Measurements from ENCODE around the gene EXT2.

Gene EXT2

DNA sequence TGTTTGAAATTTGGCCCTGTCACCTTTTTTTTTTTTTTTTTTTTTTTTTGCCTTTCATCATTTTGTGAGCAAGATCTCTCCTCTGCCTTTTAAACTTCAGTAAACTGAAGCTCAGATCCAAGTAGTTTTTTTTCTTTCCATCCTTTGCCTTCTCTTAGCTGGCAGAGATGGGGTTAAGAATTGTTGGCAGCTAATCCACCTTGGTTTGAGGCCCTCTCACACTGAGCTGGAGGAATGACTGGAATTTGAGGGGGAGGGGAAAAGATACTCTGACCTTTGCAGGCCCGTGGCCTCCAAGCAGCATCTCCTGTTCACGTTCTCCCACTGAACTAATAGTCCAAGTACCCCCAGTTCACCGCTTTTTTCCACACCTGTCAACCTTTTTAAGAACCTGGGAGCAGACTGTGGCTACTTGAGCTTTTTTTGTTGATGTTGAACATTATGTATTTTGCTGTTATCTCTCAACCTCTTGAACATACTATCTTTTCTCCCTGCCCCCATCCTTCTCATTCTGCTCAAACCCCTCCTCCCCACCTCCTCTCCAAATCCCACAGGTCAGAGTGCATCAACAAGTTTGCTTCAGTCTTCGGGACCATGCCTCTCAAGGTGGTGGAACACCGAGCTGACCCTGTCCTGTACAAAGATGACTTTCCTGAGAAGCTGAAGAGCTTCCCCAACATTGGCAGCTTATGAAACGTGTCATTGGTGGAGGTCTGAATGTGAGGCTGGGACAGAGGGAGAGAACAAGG lies 148.3 kb downstream of the EXT2 start:
- H3K27me3 ChIP-seq (ENCODE audit: low read depth, low read length), result no peaks in the 10 kb centered on the region
- no peaks in the 10 kb centered on the region for H3K9me3 ChIP-seq (ENCODE audit: control insufficient read depth in 1 of 2, low read length in 2 of 2)
- H3K27ac ChIP-seq (ENCODE audit: low read length), result no peak overlapping the region
- H3K4me3 ChIP-seq (ENCODE audit: low read depth in 1 of 2, low read length in 2 of 2), result no peak overlapping the region
- H3K36me3 ChIP-seq (ENCODE audit: control insufficient read depth in 1 of 2, insufficient read depth in 2 of 2, low read length in 2 of 2), result peaks cover 6 to 9% of the 10 kb centered on the region in 2 donors
- H3K4me1 ChIP-seq (ENCODE audit: control insufficient read depth in 1 of 2, insufficient read depth in 2 of 2, low read length in 2 of 2), result peaks cover 0 to 4% of the 10 kb centered on the region in 2 donors

DNA sequence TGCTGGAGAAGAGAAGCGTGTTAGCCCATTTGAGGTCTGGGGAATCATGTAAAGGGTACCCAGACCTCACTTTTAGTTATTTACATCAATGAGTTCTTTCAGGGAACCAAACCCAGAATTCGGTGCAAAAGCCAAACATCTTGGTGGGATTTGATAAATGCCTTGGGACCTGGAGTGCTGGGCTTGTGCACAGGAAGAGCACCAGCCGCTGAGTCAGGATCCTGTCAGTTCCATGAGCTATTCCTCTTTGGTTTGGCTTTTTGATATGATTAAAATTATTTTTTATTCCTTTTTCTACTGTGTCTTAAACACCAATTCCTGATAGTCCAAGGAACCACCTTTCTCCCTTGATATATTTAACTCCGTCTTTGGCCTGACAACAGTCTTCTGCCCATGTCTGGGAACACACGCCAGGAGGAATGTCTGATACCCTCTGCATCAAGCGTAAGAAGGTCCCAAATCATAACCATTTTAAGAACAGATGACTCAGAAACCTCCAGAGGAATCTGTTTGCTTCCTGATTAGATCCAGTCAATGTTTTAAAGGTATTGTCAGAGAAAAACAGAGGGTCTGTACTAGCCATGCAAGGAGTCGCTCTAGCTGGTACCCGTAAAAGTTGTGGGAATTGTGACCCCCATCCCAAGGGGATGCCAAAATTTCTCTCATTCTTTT lies 149.3 kb downstream of the EXT2 start:
- Histone ChIP-seq H3K9me3 (ENCODE audit: control insufficient read depth in 1 of 2, low read length in 2 of 2) (no peaks in the 10 kb centered on the region), H3K27me3 (ENCODE audit: low read depth, low read length) (no peaks in the 10 kb centered on the region), H3K27ac (ENCODE audit: low read length) (no peak overlapping the region), H3K36me3 (ENCODE audit: control insufficient read depth in 1 of 2, insufficient read depth in 2 of 2, low read length in 2 of 2) (peaks cover 6 to 14% of the 10 kb centered on the region in 2 donors), H3K4me3 (ENCODE audit: low read depth in 1 of 2, low read length in 2 of 2) (no peak overlapping the region), H3K4me1 (ENCODE audit: control insufficient read depth in 1 of 2, insufficient read depth in 2 of 2, low read length in 2 of 2) (peaks cover 0 to 4% of the 10 kb centered on the region in 2 donors)

DNA sequence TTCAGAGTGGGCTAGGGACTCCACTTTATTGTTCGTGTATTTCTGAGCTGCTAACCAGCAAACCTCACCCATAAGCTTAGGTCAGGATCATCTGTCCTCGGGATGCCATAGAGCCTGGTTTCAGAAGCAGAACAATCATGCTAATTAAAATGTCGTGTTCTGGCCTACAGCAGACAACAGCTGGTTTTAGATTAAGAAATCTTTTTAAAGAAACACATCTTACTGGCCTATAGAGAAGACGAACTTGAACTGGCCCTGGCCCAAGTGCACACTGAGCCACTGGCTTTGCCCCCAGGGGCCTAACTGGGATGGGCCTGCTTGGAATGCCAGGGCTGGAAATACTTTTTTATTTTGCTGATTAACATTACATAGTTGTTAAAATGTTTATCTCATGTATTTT lies 151.2 kb downstream of the EXT2 start:
- peaks cover 0 to under 1% of the 10 kb centered on the region in 2 donors for H3K9me3 ChIP-seq (ENCODE audit: control insufficient read depth in 1 of 2, low read length in 2 of 2)
- H3K36me3 ChIP-seq (ENCODE audit: control insufficient read depth in 1 of 2, insufficient read depth in 2 of 2, low read length in 2 of 2), result peaks cover 6 to 14% of the 10 kb centered on the region in 2 donors
- H3K27me3 ChIP-seq (ENCODE audit: low read depth, low read length), result no peaks in the 10 kb centered on the region
- peaks cover 0 to 4% of the 10 kb centered on the region in 2 donors for H3K4me1 ChIP-seq (ENCODE audit: control insufficient read depth in 1 of 2, insufficient read depth in 2 of 2, low read length in 2 of 2)
- H3K4me3 ChIP-seq (ENCODE audit: low read depth in 1 of 2, low read length in 2 of 2), result no peak overlapping the region
- H3K27ac ChIP-seq (ENCODE audit: low read length), result no peak overlapping the region

DNA sequence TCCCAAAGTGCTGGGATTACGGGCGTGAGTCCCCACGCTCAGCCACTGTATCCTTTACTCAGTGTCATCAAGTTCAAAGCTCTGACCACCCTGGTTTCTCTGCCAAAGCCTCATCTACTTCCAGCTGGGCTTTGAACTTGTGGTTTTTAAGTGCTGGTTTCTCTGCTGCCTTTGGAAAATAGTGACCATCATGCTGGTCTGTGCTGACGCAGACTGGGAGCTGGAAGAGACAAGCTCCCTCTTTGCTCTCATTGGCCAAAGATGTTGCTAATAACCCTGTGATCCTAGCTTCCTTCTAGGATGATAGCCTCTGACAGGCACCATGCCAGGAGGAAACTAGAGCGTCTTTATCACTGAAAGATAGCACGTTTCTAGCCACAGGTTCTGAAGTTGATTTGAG lies 152.0 kb downstream of the EXT2 start:
- Histone ChIP-seq H3K27ac (ENCODE audit: low read length) (no peak overlapping the region), H3K36me3 (ENCODE audit: control insufficient read depth in 1 of 2, insufficient read depth in 2 of 2, low read length in 2 of 2) (peaks cover 6 to 14% of the 10 kb centered on the region in 2 donors), H3K4me3 (ENCODE audit: low read depth in 1 of 2, low read length in 2 of 2) (no peak overlapping the region), H3K4me1 (ENCODE audit: control insufficient read depth in 1 of 2, insufficient read depth in 2 of 2, low read length in 2 of 2) (peaks cover 0 to 4% of the 10 kb centered on the region in 2 donors), H3K27me3 (ENCODE audit: low read depth, low read length) (no peaks in the 10 kb centered on the region), H3K9me3 (ENCODE audit: control insufficient read depth in 1 of 2, low read length in 2 of 2) (peaks cover 4 to 7% of the 10 kb centered on the region in 2 donors)

DNA sequence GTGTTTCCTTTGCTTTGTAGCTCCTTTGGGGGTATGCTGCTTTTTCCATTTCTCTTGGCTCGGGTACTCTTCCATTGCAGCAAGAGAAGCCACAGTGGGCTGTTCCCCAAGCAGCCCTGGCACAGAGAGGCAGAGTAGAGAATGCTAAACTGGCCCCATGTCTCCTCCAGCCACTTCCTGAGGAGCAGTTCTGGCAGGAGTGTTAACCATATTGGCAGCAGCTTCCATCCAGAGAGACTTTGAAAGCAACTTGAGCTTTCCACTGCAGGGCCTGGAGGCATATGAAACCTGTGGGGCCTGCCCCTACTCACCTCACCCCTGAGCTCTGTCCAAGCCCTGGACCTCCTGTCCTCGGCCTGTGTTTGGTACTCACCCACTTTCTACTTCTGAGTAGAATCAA lies 152.6 kb downstream of the EXT2 start:
- peaks cover 9 to 13% of the 10 kb centered on the region in 2 donors for H3K9me3 ChIP-seq (ENCODE audit: control insufficient read depth in 1 of 2, low read length in 2 of 2)
- no peak overlapping the region for H3K27ac ChIP-seq (ENCODE audit: low read length)
- H3K4me1 ChIP-seq (ENCODE audit: control insufficient read depth in 1 of 2, insufficient read depth in 2 of 2, low read length in 2 of 2), result peaks cover 0 to 4% of the 10 kb centered on the region in 2 donors
- H3K36me3 ChIP-seq (ENCODE audit: control insufficient read depth in 1 of 2, insufficient read depth in 2 of 2, low read length in 2 of 2), result peaks cover 6 to 18% of the 10 kb centered on the region in 2 donors
- H3K4me3 ChIP-seq (ENCODE audit: low read depth in 1 of 2, low read length in 2 of 2), result no peak overlapping the region
- no peaks in the 10 kb centered on the region for H3K27me3 ChIP-seq (ENCODE audit: low read depth, low read length)

DNA sequence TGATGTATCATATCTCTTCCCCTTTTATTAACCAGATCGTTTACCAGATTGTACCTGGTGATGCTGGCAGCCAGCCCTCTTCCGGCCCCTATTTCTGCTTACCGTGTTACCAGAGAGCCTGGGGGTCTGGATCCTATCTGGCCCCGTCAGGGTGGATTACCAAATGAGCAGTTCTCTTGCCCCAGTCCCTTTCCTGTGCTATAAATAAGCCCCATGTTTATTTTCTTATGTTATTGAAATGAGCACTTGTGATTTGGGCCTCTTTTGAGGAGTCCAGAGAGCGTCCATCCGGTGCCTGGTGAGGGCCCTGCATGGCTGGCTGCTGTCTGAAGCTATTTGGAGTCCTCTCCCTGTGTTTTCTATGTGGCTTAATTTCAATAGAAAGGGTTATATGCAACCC lies 154.9 kb downstream of the EXT2 start:
- Histone ChIP-seq H3K36me3 (ENCODE audit: control insufficient read depth in 1 of 2, insufficient read depth in 2 of 2, low read length in 2 of 2) (peaks cover 0 to 9% of the 10 kb centered on the region in 2 donors), H3K9me3 (ENCODE audit: control insufficient read depth in 1 of 2, low read length in 2 of 2) (peaks cover 10 to 16% of the 10 kb centered on the region in 2 donors), H3K27ac (ENCODE audit: low read length) (no peak overlapping the region), H3K27me3 (ENCODE audit: low read depth, low read length) (no peaks in the 10 kb centered on the region), H3K4me1 (ENCODE audit: control insufficient read depth in 1 of 2, insufficient read depth in 2 of 2, low read length in 2 of 2) (no peaks in the 10 kb centered on the region), H3K4me3 (ENCODE audit: low read depth in 1 of 2, low read length in 2 of 2) (no peak overlapping the region)

DNA sequence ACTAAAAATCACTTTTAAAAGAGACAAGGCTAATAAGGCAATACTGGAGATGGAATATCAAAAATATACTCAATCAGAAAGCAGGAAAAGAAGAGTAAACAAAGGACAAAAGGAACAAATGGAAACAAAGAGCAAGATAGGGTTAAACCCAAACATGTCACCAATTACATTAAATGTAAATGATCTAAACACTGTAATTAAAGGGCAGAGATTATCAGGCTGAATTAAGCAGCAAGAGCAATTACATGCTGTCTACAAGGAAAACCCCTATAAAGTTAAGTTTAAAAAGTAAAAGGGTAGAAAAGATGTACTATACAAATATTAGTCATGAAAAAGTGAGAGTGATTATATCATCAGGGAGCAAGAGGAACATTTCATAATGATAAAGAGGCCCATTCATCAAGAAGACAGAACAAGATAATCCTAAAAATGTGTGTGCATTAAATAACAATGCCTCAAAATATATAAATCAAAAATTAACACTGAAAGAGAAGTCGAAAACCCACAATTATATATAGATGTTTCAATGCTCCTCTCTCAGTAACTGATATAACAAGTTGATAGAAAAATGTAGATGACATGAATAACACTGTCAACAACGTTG lies 157.6 kb downstream of the EXT2 start:
- Histone ChIP-seq H3K36me3 (ENCODE audit: control insufficient read depth in 1 of 2, insufficient read depth in 2 of 2, low read length in 2 of 2) (peaks cover 0 to 9% of the 10 kb centered on the region in 2 donors), H3K4me3 (ENCODE audit: low read depth in 1 of 2, low read length in 2 of 2) (peak overlapping the region in 1 of 2 donors; percentile 10), H3K9me3 (ENCODE audit: control insufficient read depth in 1 of 2, low read length in 2 of 2) (peaks cover 10 to 16% of the 10 kb centered on the region in 2 donors), H3K27me3 (ENCODE audit: low read depth, low read length) (no peaks in the 10 kb centered on the region), H3K4me1 (ENCODE audit: control insufficient read depth in 1 of 2, insufficient read depth in 2 of 2, low read length in 2 of 2) (no peaks in the 10 kb centered on the region), H3K27ac (ENCODE audit: low read length) (no peak overlapping the region)

DNA sequence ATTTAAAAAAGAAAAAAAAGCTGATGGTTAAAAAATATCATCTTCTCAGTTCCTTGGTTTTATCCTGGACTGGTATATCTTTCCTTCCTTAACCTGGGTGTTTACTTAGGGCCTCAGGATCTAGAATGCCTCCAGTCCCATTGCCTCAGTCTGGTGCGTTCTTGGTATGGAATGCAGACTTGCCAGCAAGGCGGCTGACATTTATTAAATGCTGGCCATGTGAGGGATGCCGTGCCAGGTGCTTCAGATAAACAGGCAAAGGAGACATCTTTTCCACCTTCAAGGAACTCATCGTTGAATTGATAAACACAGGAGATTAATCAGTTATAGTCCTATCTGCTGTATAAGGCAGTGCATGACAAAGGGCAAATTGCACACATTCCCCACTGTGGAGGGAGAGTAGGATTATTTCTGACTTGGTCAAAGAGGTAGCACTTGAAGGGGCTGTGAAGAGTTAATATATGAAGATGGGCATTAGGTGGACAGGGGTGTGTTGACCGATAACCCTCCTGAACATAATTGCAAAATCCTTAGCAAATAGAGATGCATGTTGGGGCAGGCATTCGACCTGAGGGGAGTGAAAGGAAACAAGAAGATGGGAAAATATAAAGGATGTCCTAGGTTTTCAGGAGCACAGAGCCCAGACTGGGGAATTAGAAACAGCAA lies 160.1 kb downstream of the EXT2 start:
- Histone ChIP-seq H3K27me3 (ENCODE audit: low read depth, low read length) (no peaks in the 10 kb centered on the region), H3K9me3 (ENCODE audit: control insufficient read depth in 1 of 2, low read length in 2 of 2) (peaks cover 10 to 16% of the 10 kb centered on the region in 2 donors), H3K36me3 (ENCODE audit: control insufficient read depth in 1 of 2, insufficient read depth in 2 of 2, low read length in 2 of 2) (peaks cover 0 to 4% of the 10 kb centered on the region in 2 donors), H3K27ac (ENCODE audit: low read length) (no peak overlapping the region), H3K4me1 (ENCODE audit: control insufficient read depth in 1 of 2, insufficient read depth in 2 of 2, low read length in 2 of 2) (no peaks in the 10 kb centered on the region), H3K4me3 (ENCODE audit: low read depth in 1 of 2, low read length in 2 of 2) (no peak overlapping the region)

DNA sequence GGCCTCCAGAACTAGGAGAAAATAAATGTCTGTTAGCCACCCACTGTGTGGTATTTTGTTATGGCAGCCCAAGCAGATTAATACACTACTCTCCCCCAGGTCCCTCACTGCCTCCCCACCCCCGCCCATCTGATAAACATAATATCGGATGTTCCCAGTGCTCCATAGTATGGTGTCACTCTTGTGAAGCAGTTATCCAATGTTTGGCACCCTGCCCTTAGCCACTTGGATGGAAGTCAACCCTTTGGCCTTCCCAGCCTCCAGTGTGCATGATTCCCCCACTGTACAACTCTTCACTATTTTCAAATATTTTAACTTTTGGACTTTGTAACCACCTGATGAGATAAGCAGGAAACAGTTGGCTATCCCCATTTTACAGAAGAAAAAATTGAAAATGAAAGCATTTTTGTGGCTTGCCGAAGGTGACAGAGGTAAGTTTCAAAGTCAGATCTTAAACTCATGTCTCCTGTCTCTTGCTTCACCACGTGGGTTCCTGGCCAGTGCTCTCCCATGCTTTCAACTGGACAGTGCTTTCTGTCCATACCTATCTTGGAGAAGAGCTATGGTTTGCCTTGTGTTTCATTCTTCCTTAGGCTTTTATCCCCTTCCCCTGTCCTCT lies 161.3 kb downstream of the EXT2 start:
- no peak overlapping the region for H3K27ac ChIP-seq (ENCODE audit: low read length)

DNA sequence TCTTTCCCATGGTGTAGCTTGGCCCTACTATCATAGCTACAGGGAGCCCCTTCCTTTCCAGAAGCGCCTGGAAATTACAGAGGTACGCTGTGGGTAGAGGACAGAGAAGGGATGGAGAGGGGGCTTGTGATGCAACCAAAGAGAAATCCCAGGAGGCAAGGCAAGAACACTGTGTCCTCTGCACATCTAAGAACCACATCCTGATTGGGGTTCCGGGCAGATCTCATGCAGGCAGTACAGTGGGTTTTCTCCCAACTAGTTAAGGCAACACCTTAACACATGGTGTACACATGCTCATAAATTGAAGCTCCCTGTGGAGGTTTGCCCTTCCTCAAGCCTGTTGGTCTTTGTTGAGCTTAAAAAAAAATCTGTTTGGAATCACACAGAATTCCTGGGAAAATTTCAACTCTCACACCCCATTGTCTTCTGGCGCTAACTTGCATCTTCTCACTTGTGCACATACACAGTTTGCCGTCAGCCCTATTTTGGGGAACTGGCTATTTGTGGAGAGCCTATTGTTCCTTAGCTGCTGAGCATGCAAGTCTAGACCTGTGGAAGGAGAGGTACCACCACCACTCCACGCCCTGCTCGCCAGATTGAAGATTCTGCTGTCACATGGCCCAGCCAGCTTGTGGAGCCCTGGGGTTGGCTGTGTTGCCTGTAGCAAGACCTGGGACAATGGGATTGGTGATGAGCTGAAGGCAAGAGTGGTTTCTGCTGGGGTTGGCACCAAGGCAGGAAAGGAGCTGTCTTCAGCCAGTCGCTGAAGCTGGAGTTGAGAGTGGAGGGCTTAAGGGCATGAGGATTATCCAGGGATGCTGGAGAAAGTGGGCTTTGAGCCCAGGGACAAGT lies 162.1 kb downstream of the EXT2 start:
- no peak overlapping the region for H3K27ac ChIP-seq (ENCODE audit: low read length)
- no peaks in the 10 kb centered on the region for H3K27me3 ChIP-seq (ENCODE audit: low read depth, low read length)
- H3K4me1 ChIP-seq (ENCODE audit: control insufficient read depth in 1 of 2, insufficient read depth in 2 of 2, low read length in 2 of 2), result no peaks in the 10 kb centered on the region
- H3K4me3 ChIP-seq (ENCODE audit: low read depth in 1 of 2, low read length in 2 of 2), result no peak overlapping the region
- H3K9me3 ChIP-seq (ENCODE audit: control insufficient read depth in 1 of 2, low read length in 2 of 2), result peaks cover 6 to 9% of the 10 kb centered on the region in 2 donors
- H3K36me3 ChIP-seq (ENCODE audit: control insufficient read depth in 1 of 2, insufficient read depth in 2 of 2, low read length in 2 of 2), result peaks cover 0 to 4% of the 10 kb centered on the region in 2 donors

More for the DNA sequence above, 161.3 kb downstream of the EXT2 start:
- Histone ChIP-seq H3K27me3 (ENCODE audit: low read depth, low read length) (no peaks in the 10 kb centered on the region), H3K9me3 (ENCODE audit: control insufficient read depth in 1 of 2, low read length in 2 of 2) (peaks cover 9 to 16% of the 10 kb centered on the region in 2 donors), H3K4me3 (ENCODE audit: low read depth in 1 of 2, low read length in 2 of 2) (no peak overlapping the region), H3K36me3 (ENCODE audit: control insufficient read depth in 1 of 2, insufficient read depth in 2 of 2, low read length in 2 of 2) (peaks cover 0 to 4% of the 10 kb centered on the region in 2 donors), H3K4me1 (ENCODE audit: control insufficient read depth in 1 of 2, insufficient read depth in 2 of 2, low read length in 2 of 2) (no peaks in the 10 kb centered on the region)

All from muscle layer of duodenum (tissue), 2 donors.